NOMO-1 treated with DMSO at 0.1 percent for 48 hours (cell line): ENCODE data around the gene ZFAND4.
"Not testable (repeated sequence)": the region's sequence is repeated elsewhere in the genome, so short reads cannot be mapped to it uniquely, and the experiment has no call there.

Experiments
- DNase-seq: peaks from one replicate; lab custom pipeline; 2025; ENCODE audit not compliant: unreplicated experiment; lab: John Stamatoyannopoulos, UW

Gene ZFAND4

DNA sequence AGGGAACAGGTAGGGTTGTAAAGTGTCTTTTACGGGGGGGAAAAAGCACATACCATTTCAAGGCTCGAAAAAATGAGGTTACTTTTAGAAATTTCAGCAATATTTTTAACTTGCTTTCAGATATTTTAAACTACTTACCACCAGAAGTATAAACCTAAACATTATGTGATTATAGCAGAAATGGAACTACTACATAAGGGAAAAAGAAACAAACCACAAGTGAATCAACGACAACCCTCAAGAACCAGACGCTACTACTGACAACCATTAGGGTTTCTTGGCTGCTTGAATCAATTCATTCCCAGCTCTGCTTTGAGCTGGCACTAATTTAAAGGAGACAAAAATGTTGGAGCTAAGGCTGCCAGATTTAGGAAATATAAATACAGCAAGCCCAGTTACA is 80.1 kb downstream of the ZFAND4 start:
- no peak for DNase-seq

DNA sequence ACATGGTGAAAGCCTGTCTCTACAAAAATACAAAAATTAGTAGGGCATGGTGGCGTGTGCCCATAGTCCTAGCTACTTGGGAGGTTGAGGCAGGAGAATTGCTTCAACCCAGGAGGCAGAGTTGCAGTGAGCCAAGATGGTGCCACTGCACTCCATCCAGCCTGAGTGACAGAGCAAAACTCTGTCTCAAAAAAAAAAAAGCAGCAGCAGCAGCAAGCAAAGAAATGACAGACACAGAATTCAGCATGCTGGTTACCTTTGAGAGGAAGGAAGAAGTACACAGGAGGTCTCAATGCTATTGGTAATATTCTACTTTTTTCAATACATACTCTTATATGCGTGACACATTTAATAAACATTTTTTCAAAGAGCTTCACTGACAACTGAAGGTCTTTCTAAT is 81.3 kb downstream of the ZFAND4 start:
- no peak for DNase-seq

DNA sequence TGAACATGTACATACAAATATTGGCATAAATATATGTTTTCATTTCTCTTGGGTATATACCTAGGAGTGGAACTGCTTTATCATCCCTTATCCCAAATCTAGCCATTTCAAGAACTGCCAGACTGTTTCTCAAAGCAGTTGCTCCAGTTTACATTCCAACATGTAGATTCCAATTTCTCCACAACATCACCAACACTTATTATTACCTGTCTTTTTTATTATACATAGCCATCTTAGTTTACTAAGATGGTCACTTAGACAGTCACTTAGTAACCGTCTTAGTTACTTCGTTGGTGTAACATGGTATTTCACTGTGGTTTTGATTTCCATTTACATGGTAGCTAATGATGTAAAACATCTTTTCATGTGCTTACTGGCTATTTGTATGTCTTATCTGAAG is 82.7 kb downstream of the ZFAND4 start:
- DNase-seq, result no peak

DNA sequence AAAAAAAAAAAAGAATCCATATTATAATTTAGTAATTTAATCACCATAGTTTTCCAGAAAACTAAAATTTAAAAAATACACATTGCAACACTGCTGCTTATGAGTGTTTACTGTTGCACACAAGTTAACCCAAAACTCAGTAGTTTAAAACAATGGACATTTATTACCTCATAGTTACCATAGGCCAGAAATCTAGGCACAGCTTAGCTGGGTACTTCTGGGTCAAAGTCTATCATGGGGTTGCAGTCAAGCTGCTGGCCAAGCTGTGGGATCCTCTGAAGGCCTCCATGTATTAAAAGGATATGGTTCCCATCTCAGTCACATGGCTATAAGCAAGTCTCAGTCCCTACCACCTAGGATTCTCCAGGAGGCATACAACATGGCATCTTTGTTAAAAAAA is 83.6 kb downstream of the ZFAND4 start:
- no peak for DNase-seq

DNA sequence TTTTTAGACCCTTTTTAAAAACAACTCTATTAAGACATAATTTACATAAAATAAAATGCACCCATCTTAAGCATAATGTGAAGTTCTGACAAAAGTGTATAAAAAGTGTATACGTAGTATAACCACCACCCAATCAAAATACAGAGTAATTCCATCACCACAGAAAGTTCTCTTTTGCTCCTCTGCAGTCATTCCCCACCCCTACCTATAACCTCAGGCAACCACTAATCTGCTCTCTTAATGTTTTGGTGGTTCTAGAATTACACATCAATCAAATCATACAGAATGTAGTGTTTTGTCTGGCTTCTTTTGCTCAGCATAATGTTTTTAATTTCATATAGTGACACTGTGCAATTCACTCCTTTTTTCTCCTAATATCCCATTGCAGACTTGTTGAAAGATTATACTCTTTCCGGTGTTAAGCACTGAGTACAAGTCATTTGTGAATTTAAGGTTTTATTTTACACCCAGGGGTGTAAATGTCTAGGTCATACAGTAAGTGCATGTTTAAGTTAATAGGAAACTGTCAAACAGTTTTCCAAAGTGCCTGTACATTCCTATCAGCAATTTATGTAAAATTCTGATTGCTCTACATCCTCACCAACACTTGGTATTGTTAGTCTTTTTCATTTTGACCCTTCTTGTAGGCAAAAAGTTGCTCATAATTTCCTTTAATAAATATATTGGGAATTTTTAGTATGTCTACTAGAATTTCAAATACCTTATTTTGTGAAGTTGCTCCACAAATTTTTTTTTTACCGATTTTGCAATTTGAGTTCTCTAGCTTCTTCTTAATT is 86.3 kb downstream of the ZFAND4 start:
- DNase-seq, result no peak

DNA sequence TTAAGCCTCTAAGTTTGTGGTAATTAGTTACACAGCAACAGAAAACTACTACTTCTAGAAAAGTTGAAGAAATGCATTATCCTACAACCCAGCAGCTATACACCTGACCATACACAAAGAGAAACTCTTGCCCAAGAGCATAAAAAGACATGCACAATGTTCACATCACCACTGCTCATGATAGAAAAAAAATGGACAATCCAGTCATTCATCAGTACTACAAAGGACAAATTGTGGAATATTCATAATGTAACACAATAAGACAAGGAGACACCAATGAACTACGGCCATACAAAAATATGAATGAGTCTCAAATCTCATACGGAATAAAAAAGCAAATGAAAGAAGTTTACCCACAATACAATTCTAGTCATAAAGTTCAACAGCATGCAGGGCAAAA is 87.4 kb downstream of the ZFAND4 start:
- DNase-seq, result no peak

DNA sequence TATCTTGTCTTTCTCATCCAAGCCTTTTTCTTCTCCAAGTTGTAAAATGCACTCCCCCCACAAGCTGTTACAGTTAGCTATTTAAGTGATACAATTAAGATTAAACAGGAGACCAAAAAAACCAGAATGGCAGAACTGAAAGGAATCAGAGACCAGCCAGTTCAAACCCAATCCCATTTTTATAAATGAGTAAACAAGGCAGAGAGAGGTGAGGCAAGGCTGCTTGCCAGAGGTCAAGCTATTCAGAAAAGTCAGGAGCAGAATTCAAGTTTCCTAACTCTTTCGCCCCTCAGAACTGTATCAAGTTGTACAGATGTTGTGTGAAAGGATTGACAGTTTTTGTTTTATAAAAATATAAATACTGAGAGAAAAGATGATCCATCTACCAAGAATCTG is 90.2 kb downstream of the ZFAND4 start:
- no peak for DNase-seq

DNA sequence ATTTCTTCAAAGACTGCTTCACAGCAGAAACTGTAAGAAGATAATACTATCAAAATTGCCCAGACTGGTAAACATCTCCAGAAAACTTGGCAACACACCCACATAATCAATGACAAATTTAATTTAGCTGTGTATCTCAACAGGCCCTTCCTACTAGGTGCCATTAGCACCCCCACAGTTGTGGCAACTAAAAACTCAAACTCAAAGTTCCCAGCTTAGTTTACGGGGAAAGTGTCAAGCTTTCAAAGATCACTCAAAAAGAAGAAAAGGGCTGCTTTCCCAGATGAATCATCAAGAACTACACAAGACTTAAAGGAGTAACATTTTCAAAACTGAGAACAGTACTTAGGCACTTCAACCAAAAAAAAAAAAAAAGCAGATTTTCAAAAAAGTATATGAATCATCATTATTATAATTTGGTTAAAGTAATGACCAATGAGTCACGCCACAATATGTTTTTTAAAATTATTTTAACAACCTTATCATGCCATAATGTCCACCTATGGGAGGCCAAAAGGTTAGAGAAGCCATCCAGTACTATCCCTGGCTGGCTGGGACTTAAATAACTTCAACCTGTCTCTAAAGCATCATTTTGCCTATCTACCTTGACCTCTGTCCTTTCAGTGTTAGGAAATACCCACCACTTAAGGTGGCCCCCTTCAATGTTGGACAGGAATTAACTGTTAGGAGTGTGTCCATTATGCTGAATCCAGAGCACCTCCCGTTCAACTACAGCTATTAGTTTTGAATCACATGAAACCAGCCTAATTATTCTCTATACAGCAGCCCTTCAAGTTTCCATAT is 90.8 kb downstream of the ZFAND4 start:
- no peak for DNase-seq

DNA sequence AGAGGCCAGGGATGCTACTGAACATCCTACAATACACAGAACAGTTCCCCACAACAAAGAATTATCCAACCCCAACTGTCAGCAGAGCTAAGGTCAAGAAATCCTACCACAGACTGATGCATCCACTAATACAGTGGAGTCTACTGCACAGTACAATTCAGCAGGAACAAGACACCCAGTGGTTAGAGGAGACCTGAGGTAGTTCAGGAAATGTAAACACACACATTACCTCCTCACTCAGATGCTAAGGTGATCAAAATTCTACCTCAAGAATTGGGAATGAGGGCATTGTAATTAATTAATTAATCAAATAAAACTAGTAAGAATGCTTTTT is 91.4 kb downstream of the ZFAND4 start:
- DNase-seq, result no peak

DNA sequence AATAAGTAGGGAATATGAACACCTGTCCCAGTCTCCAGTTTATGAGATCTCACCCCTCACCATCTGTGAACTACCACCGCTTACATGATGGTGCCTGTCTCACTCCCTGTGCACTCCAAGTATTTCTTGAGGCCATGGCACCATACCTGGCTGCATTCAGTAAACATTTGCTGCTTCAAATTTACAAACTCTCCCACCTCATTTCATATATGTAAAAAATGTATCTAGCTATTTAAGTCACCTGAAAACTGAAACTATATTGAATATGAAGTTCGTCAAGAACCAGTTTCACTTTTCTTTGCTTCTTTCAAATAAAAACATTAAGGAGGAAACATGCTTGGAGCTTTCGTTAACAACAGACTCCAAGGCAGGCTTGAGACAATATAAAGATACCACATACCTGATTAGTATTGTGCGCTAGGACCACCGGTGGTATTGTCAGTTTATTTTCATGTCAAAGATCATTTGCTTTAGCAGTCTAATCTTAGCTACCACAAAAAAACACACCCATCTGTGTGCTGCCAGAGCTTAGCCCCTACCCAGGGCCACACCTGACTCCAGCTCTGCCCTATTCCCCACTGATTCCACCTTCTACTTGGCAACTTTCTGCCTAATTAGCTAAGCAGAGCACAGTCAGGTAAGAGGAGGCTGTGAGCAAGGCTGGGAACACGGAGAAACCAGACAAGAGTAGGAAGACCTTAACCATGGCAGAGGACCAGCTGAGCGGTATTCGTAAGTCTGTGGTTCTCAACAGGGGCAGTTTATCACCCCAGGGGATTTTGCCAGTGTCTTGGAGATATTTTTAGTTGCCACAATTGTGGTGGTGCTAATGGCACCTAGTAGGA is 92.0 kb downstream of the ZFAND4 start:
- peak; percentile 15 for DNase-seq

DNA sequence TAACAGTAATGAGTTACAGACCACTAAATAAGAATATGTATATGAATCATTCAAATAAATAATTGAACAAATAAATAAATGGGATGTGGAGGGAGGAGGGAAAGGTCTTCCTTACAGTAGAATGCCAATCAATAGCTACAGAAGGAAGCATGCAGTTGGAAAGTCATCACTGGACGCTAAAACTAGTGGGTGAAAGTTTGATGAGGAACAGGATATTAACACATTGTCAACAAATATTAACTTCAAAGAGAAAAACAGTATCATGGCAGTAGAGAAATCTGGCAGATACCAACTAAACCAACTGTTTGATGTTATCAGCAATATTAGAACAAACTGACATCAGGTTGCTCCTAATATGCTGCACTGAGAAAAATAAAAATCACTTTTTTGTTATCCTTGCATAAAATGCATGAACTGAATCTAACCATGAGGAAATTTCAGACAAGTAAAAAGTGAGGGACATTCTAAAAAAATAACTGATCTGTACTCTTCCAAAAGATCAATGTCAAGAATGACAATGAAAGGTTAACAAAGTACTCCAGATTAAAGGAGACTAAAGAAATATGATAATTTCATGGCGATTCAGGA is 94.1 kb downstream of the ZFAND4 start:
- DNase-seq, result no peak

DNA sequence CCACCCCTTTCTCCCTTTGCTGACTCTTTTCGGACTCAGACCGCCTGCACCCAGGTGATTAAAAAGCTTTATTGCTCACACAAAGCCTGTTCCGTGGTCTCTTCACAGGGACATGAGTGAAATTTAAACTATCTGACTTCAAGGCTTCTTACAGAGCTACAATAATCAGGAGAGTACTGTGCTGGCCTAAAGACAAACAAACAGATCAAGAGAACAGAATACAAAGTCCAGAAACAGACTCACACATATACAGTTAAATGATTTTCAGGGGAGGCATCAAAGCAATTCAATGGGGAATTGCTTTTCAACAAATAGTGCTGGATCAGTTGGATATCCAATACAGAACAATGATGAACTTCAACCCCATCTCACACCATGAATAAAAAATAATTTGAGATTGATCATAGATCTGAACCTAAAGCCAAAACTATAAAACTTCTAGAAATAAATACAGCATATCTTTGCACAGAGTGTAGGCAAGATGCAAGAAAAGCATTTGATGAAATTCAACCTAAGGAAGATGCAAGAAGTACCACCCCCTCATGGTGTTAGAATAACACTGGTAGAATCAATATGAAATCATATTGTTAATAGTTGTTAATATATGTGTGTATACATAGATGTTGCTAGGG is 96.5 kb downstream of the ZFAND4 start:
- no peak for DNase-seq

DNA sequence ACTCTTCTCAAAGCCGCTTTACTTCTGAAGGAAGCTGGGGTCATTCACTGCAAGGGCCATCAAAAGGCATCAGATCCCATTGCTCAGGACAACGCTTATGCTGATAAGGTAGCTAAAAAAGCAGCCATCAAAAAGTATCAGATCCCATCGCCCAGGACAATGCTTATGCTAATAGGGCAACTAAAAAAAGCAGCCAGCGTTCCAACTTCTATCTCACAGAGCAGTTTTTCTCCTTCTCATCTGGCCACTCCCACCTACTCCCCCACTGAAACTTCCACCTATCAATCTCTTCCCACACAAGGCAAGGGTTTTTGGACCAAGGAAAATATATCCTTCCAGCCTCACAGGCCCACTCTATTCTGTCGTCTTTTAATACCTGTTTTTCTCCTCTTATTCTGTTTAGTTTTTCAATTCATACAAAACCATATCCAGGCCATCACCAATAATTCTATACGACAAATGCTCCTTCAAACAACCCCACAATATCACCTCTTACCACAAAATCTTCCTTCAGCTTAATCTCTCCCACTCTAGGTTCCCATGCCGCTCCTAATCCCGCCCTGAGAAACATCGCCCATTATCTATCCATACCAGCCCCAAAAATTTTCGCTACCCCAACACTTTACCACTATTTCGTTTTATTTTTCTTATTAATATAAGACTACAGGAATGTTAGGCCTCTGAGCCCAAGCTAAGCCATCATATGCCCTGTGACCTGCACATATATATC is 97.4 kb downstream of the ZFAND4 start:
- not testable (repeated sequence) for DNase-seq

DNA sequence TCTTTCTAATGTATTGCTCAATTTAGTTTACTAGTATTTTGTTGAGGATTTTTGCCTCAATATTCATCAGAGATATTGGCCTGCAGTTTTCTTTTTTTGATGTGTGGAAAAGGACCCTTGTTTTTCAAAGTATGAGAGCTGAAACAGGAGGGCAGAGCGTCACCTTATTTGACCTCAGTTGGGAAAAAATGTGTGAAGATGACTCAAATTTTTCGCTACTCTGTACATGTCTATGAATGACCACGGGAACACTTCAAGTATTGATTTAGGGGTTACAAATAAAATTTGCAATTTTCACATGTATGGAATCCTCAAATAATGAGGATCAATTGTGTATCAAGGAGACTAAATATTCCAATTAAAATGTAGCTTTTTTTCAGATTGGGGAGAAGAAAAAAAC is 103.1 kb downstream of the ZFAND4 start:
- no peak for DNase-seq

DNA sequence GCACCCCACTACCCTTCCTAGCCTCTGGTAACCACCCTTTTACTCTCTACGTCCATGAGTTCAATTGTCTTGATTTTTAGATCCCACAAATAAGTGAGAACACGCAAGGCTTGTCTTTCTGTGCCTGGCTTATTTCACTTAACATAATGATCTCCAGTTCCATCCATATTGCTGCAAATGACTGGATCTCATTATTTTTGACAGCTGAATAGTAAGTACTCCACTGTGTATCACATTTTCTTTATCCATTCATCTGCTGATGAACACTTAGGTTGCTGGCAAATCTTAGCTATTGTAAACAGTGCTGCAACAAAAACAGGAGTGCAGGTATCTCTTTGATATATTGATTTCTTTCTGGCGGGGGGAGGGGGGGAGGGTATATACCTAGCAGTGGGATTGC is 106.2 kb downstream of the ZFAND4 start:
- no peak for DNase-seq
